Germinal center (tissue), 1 donor: Measurements from ENCODE around the gene TSPAN13.
"Not testable (repeated sequence)": the region's sequence is repeated elsewhere in the genome, so short reads cannot be mapped to it uniquely, and the experiment has no call there.

ENCODE experiments used
- DNase-seq: peaks from one replicate; pipeline ENCODE4 v3.0.0; 2012; ENCODE audit warnings: mixed read lengths, low spot score

TSPAN13 gene

GRCh38 chr7:16740996-16741395 lies 12.6 kb upstream of the TSPAN13 start:
- DNase-seq: no peak

GRCh38 chr7:16741676-16742075 lies 11.9 kb upstream of the TSPAN13 start:
- no peak for DNase-seq

GRCh38 chr7:16742547-16742946 lies 11.0 kb upstream of the TSPAN13 start:
- no peak for DNase-seq

- no peak for DNase-seq
These were observed 10.3 kb upstream of the TSPAN13 start for GRCh38 chr7:16743236-16743635.

- no peak for DNase-seq
These were observed 8.9 kb upstream of the TSPAN13 start for GRCh38 chr7:16744518-16745250.

- DNase-seq: no peak
These were observed 7.9 kb upstream of the TSPAN13 start for GRCh38 chr7:16745645-16746044.

- DNase-seq: no peak
These were observed 6.5 kb upstream of the TSPAN13 start for GRCh38 chr7:16747102-16747501.

- DNase-seq: peak; percentile 43
These were observed 639 bp downstream of the TSPAN13 start for GRCh38 chr7:16753932-16754855.

GRCh38 chr7:16754856-16755317 lies 1.3 kb downstream of the TSPAN13 start:
- no peak for DNase-seq

- DNase-seq: no peak
These were observed 1.8 kb downstream of the TSPAN13 start for GRCh38 chr7:16755397-16755796.

- DNase-seq: no peak
These were observed 4.5 kb downstream of the TSPAN13 start for GRCh38 chr7:16758036-16758435.

- DNase-seq: peak; percentile 45
These were observed 5.4 kb downstream of the TSPAN13 start for GRCh38 chr7:16758631-16759611.

- no peak for DNase-seq
These were observed 6.3 kb downstream of the TSPAN13 start for GRCh38 chr7:16759840-16760239.

- DNase-seq: no peak
These were observed 8.6 kb downstream of the TSPAN13 start for GRCh38 chr7:16762177-16762576.

GRCh38 chr7:16764942-16765341 lies 11.4 kb downstream of the TSPAN13 start:
- no peak for DNase-seq

- DNase-seq: no peak
These were observed 11.9 kb downstream of the TSPAN13 start for GRCh38 chr7:16765436-16765859.

GRCh38 chr7:16769994-16770393 lies 16.4 kb downstream of the TSPAN13 start:
- not testable (repeated sequence) for DNase-seq

GRCh38 chr7:16770657-16771329 lies 17.2 kb downstream of the TSPAN13 start:
- no peak for DNase-seq

GRCh38 chr7:16773326-16773725 lies 19.8 kb downstream of the TSPAN13 start:
- no peak for DNase-seq

GRCh38 chr7:16773884-16774283 lies 20.3 kb downstream of the TSPAN13 start:
- no peak for DNase-seq

GRCh38 chr7:16774294-16774693 lies 20.7 kb downstream of the TSPAN13 start:
- DNase-seq: no peak
